ENCODE data around the gene HOXB4.

The HOXB4 gene

DNA sequence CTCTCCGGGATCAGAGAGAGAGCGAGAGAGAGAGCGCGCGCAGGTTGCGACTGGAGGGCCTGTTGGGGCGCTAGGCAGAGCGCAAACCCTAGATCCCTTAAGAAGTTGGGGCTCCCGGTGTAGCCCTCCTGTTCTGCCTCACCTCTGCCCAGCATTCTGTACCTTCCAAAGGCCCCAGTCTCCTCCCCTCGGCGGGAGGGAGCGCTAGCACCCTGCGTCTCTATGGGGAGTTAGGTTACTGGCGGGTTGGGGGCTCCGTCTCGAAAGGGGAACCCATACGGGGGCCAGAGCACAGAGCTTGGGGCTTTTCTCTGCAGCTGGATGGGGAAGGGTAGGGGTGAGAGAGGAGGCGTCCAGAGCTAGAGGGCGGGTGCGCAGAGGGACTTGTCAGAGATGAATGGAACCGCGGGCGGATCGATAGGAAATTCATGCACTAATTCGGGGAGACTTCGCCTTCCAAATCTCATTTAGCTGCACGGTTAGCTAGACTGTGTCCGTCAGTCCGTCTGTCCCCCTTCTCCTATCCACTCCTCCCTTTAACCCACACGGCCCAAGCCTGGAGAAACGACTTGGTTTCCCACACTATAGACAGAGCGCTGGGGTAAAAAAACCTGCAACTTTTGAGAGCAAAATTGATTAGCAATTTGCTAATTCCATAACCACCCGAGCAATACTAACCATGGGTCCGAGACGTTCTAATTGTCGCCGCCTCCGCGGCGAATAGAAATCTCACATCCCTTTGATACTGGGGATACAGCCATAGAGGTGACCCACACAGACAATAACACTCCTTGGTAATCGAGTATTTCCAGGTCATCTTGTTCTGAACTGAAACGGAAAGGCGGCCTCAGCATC is 693 bp upstream of the HOXB4 start:
- TF ChIP-seq, protein P1, sequence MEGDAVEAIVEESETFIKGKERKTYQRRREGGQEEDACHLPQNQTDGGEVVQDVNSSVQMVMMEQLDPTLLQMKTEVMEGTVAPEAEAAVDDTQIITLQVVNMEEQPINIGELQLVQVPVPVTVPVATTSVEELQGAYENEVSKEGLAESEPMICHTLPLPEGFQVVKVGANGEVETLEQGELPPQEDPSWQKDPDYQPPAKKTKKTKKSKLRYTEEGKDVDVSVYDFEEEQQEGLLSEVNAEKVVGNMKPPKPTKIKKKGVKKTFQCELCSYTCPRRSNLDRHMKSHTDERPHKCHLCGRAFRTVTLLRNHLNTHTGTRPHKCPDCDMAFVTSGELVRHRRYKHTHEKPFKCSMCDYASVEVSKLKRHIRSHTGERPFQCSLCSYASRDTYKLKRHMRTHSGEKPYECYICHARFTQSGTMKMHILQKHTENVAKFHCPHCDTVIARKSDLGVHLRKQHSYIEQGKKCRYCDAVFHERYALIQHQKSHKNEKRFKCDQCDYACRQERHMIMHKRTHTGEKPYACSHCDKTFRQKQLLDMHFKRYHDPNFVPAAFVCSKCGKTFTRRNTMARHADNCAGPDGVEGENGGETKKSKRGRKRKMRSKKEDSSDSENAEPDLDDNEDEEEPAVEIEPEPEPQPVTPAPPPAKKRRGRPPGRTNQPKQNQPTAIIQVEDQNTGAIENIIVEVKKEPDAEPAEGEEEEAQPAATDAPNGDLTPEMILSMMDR (IDR thresholded peaks at IDR 0.05; ENCODE audit: insufficient read depth, low read depth, low read length, missing control alignments) = peak; percentile 1
- H3K4me3 ChIP-seq (ENCODE audit: low read depth, low read length) = peak overlapping the region; percentile 70
- DNase-seq (ENCODE audit: low read depth) = no peak

DNA sequence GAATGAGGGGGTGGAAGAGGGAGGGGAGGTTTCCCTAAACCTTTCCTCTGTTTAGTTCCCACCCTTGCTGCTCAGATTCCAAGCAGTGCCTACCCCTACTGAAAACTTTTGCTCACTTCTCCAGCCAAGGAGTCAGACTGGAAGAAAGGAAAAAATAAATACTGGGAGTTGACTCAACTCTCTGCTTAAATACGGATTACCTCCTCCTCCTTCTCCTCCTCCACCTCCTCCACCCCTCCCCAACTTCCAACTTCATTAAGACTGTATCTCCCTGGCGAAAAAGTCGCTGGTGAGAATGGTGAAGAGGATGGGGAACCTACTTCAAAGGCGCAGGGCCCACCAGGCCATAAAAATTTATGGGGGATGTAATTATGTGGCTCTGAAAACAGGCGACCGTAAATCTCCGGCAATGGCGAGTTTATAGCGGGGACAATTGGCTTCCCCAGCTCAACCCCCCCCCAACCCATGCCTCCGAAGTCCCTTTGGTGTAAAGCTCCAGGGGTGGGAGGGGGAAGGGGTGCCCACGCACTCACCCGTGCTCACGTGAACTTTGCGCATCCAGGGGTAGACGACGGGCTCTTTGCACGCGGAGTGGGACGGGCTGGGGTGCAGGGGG is 712 bp downstream of the HOXB4 start:
- peak overlapping the region; percentile 70 for H3K4me3 ChIP-seq (ENCODE audit: low read depth, low read length)
- no peak for DNase-seq (ENCODE audit: low read depth)
- TF ChIP-seq, protein P1 (IDR thresholded peaks at IDR 0.05; ENCODE audit: insufficient read depth, low read depth, low read length, missing control alignments) = no peak

DNA sequence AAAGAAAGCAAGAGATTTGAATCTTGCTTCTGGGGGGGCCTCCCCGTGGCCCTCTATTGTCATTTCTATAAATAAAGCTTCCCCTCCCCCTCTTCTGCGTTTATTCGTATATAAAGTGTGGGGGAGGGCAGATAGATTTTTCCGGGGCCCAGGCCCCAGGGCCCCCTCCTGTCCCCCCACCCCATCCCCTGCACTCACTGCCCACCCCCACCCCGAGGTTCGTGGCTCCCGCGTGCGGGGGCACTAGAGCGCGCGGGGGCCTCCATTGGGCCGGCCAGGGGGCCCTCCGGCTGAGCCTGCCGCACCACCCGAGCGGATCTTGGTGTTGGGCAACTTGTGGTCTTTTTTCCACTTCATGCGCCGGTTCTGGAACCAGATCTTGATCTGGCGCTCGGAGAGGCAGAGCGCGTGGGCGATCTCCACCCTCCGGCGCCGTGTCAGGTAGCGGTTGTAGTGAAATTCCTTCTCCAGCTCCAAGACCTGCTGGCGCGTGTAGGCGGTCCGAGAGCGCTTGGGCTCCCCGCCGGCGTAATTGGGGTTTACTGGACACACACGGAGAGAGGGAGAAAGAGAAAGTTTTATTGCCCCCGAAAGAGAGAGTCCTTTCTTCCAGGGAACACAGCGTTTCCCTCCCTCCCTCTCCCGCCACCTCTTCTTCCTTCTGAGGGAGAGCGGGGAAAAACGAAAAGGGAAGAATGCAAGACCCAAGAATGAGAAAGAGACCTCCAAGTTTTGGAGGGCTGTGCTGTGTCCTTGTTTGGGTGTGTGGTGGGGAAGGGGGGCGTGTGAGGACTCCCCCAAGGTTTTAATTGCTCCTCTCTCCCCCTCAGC is 1.5 kb downstream of the HOXB4 start:
- no peak for DNase-seq (ENCODE audit: low read depth)
- TF ChIP-seq, protein P1 (IDR thresholded peaks at IDR 0.05; ENCODE audit: insufficient read depth, low read depth, low read length, missing control alignments) = no peak
- H3K4me3 ChIP-seq (ENCODE audit: low read depth, low read length) = peak overlapping the region; percentile 70

DNA sequence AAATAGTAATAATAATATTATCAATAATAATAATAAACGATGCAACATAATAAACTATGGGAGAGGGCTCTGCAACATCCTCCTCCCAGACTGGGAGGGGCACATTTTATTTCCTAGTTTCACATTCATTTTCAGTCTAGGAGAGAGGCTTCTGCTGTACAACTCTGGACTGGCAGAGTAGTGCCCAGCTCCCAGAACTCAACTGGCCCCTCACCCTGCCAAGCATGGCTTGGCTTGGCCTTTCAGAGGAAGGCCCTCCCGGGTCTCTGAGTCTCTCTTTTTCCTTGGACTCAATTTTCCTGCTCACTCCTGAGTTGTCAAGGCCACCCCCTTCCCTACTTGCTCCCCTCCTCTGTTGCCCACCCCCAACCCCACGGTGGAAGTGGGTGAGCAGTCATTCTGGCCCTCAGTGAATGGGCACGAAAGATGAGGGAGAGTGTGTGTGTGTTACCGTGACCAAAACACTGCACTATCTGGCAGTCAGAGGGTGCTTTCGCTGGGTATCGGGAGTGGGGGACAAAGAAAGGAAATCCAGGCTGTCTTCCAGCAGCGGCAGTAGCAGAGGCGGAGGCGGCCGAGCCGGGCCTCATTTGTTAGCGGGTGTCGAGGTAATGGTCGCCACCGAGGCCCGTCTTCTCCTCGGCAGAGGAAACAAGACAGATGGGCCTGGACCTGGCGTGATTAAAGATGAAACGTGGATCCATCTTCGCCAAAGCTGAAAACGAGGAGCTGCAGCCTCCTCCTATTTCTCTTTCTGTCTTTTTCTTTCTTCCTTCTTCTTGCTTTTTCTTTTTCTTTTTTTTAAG is 2.3 kb downstream of the HOXB4 start:
- no peak for DNase-seq (ENCODE audit: low read depth)
- TF ChIP-seq, protein P1 (IDR thresholded peaks at IDR 0.05; ENCODE audit: insufficient read depth, low read depth, low read length, missing control alignments) = no peak
- H3K4me3 ChIP-seq (ENCODE audit: low read depth, low read length) = no peak overlapping the region

DNA sequence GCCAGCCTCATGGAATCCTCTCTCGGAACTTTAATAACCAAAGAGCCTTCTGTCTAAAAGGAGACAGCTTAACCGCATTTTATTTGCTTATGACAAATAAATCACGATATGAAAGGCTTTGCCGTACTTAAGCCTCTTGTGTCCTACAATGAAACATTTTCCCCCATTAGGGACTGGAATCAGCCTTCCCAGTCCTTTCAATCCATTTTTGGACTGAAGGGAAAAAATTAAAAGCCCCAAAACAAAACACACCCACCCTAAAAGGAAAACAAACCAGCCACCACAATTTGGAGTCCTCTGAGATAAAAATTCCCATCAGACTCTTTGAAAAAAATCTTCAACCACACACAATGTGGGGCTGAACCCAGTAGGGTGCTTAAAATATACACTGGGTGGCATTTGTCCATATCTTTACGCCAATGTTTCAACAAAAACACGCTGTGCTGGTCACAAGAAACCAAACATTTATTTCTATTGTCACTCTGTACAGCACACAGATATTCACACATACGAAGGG is 3.0 kb downstream of the HOXB4 start:
- H3K4me3 ChIP-seq (ENCODE audit: low read depth, low read length) = no peak overlapping the region
- TF ChIP-seq, protein P1 (IDR thresholded peaks at IDR 0.05; ENCODE audit: insufficient read depth, low read depth, low read length, missing control alignments) = no peak
- no peak for DNase-seq (ENCODE audit: low read depth)

DNA sequence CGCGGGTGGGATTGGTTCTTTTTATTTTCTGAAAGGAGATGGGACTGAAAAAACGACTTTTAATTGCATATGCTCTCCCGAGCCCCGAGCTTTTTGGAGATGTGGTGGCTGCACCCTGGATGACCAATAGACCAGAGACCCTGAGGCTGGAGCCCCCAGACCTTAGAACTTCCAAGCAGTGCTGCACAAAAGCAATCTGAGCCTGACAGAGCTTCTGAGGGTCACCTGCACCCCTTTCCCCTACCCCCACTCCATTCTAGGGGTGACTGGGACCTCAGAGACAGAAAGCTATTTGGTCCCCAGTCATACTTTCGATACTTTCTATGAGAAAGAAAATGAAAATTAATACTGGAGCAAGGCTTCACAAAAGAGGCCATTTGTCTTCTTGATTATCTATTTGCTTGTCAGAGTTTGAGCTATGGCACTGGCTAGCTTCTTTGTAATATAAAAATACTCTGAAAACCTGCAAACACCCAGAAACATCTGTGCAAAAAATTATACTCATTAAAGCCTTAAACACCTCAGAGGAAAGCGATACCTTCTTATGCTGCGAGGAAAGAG is 3.6 kb downstream of the HOXB4 start:
- TF ChIP-seq, protein P1 (IDR thresholded peaks at IDR 0.05; ENCODE audit: insufficient read depth, low read depth, low read length, missing control alignments) = no peak
- no peak overlapping the region for H3K4me3 ChIP-seq (ENCODE audit: low read depth, low read length)
- no peak for DNase-seq (ENCODE audit: low read depth)

All from GM12865 (cell line).